GDM1 (cell line): Measurements from ENCODE around the gene PRKAR1B.
A peak's percentile ranks its signal among the peaks of the same experiment; 100 is the strongest.

ENCODE experiments used
- DNase-seq: peaks from one replicate; lab custom pipeline; 2025; lab: John Stamatoyannopoulos, UW

The PRKAR1B gene

GRCh38 chr7:589781-590575, 137.1 kb downstream of the PRKAR1B start:
- no peak for DNase-seq

DNA sequence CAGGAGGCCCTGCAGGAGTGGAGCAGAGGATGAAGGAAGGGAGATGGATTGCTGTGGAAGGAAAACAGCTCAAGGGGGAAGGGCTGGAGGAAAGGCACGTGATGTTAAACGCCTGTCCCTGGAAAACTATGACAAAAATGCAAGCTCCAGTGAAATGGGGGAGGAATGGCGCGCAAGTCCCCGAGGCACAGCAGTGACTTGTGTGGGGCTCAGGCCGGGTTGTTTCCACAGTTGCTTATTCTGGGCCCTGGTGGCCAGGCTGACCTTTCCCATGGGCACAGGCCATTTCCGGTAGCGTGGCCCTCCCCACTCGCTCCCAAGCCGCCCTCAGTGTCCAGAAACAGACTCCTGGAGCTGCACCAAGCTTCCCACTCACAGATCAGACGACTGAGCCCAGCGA, 139.3 kb downstream of the PRKAR1B start:
- no peak for DNase-seq

DNA sequence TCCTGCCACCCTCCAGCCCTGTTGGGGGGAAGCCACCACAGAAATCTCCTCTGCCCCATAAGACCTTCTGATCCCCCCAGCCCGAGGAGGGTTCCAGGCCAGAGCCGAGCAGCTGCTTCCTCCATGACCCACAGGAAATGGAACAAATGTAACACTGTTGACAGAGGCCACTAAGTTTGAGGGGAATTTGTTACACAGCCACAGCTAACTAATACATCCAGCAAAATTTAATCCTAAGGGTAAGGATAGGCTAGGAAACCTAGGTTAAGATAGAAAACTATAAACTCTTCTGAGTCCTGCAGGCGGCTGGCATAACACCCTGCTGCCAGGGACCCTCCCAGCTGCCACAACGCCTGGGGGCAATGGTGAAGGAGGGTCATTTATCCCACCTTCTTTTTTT, 140.6 kb downstream of the PRKAR1B start:
- no peak for DNase-seq

- DNase-seq: no peak
Measured at GRCh38 chr7:585873-586272, 141.2 kb downstream of the PRKAR1B start.

DNA sequence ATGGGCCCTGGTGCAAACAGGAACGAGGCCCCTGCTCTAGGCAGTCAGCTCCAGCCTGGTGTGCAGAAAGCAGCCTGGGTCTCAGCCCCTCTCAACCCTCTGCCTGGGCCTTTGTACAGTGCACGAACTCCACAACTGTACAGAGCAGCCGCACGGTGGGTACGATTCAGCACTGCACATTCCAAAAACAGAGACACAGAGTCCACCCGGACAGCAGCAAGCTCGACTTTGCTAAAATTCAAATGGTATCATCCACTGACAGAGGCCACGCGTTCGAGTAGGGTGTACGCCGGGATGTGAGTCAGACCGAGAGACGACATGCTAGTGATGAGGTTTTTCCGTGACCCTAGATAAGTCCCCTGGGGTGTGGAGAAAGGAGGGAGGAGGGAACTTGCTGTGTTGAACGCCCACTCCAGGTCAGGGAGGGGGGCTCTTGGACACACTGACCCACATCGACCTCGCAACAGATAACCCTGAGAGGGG, 141.8 kb downstream of the PRKAR1B start:
- DNase-seq: no peak

DNA sequence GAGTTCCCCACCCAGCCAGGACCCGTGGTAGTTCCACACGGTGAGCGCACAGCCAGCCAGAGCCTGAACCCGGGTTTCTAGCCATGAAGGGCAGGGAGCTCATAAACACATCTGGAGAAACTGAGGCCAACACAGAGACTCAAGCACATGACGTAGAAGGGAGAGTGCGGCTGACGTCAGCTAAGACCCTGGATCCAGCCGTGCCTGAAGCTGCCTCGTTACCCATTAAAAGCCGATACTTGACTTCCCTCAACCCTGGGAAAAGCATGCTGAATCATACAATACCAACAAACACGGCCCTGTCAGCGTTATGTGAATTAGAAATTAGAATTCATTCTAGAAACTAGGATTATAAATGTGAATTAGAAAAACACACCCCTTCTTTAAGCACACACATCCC, 142.3 kb downstream of the PRKAR1B start:
- DNase-seq: no peak

GRCh38 chr7:584122-584465, 143.0 kb downstream of the PRKAR1B start:
- DNase-seq: peak; percentile 71

GRCh38 chr7:583410-584121, 143.5 kb downstream of the PRKAR1B start:
- no peak for DNase-seq

GRCh38 chr7:582931-583330, 144.2 kb downstream of the PRKAR1B start:
- no peak for DNase-seq

DNA sequence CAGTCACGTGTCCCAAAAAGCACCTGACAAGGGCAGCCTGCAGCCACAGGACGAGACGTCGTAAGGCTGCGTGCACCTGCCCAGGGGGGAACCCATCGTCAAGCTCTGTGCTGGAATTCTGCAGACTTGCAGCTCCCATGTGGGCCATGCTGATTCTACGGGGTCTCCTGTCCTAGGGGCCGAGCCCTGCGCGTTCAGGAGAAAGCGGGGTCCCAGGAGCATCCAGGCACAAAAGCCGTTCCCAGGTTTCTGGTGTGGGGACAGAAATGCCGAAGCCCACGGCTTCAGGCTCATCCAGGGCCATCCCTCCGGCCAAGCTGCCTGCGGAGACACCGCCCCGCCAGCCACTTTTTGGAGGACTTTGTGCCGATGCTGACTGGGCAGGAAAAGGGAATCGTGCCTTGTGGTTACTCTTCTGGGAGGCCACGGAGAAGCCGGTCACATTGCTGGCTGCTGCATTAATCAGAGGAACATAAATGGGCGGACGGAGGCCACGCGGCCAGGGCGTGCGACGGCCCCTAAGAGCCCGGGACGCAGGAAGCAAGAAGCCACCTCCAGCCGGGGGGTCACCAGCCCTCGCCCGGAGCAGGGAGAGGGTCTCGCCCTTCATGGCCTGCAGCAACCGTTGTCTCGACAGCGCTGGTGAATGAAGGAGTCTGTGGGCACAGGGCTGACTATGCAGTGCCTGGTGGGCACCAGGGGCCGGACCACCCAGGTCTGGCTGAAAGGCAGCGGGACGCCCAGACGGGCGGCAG, 144.8 kb downstream of the PRKAR1B start:
- no peak for DNase-seq

- no peak for DNase-seq
Measured at GRCh38 chr7:578386-578785, 148.7 kb downstream of the PRKAR1B start.

DNA sequence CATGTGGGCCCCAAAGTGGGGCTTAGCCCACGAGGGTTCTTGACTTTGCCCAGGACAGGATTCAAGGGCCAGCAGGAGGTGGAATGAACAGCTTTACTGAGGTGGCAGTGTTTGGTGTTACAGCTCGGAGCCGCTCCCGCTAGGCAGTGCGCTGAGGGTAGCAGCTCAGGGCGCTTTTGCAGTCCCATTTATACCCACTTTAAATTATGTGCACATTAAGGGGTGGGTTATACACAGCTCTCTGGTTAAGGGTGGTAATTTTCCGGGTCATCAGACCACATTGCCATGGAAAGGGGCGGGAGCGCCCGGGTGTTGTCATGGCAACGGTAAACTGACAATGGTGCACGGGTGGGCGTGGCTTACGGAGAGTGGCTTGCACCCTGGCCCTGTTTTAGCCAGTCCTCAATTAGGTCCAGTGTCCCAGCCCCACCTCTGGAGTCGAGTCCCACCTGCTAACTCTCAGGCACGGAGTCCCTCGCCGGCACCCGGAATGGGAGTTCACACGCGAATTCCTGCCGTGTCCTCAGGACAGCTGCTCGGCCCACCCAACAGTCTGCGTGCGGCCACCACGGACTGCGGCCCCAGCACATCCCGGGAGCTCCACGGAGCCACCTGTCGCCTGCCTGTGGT, 149.2 kb downstream of the PRKAR1B start:
- no peak for DNase-seq

DNA sequence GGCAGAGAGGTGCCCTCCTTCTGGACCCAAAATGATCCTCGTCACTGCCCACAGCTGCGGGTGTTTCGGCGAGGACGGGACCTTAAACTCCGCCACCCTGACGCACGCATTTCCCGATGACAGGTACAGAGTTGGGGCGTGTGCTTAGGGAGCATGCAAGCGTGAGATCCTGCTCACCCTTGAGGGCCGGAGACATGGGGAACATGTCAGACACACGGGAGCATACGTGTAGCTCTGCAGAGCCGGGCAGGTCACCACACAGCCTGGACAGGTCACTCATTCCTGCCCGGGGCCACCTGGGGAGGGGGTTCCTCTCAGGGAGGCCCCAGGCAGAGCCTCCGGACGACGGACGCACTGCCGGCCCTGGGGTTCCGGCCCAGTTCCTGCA, 149.8 kb downstream of the PRKAR1B start:
- DNase-seq: no peak

GRCh38 chr7:576524-577277, 150.4 kb downstream of the PRKAR1B start:
- DNase-seq: no peak

DNA sequence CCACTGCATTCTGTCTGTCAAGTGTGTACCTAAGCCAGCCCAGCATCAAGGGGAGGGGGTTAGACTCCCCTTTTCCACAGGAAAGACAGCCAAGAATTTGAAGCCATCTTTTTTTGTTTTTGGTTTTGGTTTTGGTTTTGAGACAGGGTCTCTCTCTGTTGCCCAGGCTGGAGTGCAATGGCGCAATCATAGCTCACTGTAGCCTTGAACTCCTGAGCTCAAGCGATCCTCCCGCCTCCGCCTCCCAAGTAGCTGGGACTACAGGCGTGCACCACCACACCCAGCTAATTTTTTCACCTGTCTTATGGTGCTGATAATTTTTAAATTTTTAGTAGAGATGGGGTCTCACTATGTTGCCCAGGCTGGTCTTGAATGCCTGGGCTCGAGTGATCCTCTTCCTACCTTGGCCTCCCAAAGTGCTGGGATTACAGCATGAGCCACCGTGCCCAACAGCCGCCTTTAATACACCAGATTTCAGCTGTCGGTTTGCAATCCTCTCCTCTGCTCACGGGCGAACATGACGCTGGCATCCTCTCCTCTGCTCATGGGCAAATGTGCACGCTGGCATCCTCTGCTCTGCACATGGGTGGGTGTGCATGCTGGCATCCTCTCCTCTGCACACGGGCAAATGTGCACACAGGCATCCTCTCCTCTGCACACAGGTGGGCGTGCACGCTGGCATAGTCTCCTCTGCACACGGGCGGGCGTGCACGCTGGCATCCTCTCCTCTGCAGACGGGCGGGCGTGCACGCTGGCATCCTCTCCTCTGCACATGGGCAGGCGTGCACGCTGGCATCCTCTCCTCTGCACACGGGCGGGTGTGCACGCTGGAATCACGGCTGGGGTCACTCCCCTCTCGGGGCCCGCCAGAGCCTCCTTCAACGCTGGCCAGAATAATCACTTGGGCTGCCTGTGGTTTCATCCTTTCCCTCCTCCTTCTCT, 151.4 kb downstream of the PRKAR1B start:
- no peak for DNase-seq

- no peak for DNase-seq
Measured at GRCh38 chr7:574661-575395, 152.3 kb downstream of the PRKAR1B start.

GRCh38 chr7:573933-574381, 153.1 kb downstream of the PRKAR1B start:
- DNase-seq: no peak

DNA sequence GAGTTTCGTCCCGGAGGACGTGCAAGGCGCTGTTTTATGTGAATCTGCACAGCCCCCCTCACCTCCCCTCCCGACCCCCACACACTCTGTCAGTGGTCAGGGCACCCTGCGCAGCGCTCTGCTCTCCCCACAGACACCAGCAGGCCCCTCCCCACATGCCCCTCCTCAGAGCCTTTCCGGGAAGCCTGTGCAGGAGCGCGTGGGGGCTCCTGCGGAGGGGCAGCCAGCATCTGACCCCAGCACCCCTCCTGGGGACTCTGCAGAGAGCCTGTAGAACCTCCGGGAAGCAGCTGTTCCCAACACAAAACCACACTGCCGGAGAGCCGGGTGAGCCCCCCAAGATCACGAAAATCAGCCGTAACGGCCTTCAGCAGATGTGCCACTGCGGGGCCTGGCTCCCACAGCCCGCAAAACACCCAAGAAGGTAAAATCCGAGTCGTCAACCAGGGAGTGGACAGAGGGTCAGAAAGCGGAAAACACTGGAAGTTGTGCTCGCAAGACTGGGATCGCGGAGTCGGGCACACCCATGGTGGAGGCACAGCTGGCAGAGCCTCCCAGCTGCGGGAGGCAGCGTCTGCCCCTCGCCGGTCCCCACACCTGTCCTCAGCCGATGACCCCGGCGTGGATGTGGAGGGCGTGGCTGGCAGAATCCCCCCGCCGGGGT, 153.7 kb downstream of the PRKAR1B start:
- no peak for DNase-seq
